GM18502 (cell line): ENCODE data around the gene UNC5A.

ENCODE experiments used
- ATAC-seq: cut with Tn5 transposase; IDR thresholded peaks from one replicate; pipeline ENCODE4 v1.9.1; 2021; ENCODE audit warnings: mild to moderate bottlenecking; ENCODE audit not compliant: unreplicated experiment, poor library complexity

Gene UNC5A

GRCh38 chr5:176810081-176810597, at the start of gene UNC5A:
Gene UNC5A, plus strand, starts transcription at chr5:176810559. Its CDS starts 192 bp downstream, at chr5:176810751.
- no peak for ATAC-seq

- no peak for ATAC-seq
These were observed 48.6 kb upstream of the UNC5A start for GRCh38 chr5:176761755-176762154.

GRCh38 chr5:176762489-176762888, 47.9 kb upstream of the UNC5A start:
- no peak for ATAC-seq

GRCh38 chr5:176765687-176766086, 44.7 kb upstream of the UNC5A start:
- no peak for ATAC-seq

GRCh38 chr5:176768174-176768970, 42.0 kb upstream of the UNC5A start:
- ATAC-seq, result no peak

GRCh38 chr5:176769911-176770310, 40.4 kb upstream of the UNC5A start:
- no peak for ATAC-seq

GRCh38 chr5:176770431-176770830, 39.9 kb upstream of the UNC5A start:
- ATAC-seq, result no peak

GRCh38 chr5:176771102-176771845, 39.1 kb upstream of the UNC5A start:
- ATAC-seq, result no peak

- ATAC-seq, result no peak
These were observed 37.8 kb upstream of the UNC5A start for GRCh38 chr5:176772271-176773210.

- no peak for ATAC-seq
These were observed 36.8 kb upstream of the UNC5A start for GRCh38 chr5:176773408-176774035.

- ATAC-seq, result no peak
These were observed 35.9 kb upstream of the UNC5A start for GRCh38 chr5:176774216-176775171.

GRCh38 chr5:176775409-176775808, 35.0 kb upstream of the UNC5A start:
- no peak for ATAC-seq

GRCh38 chr5:176776141-176776865, 34.1 kb upstream of the UNC5A start:
- no peak for ATAC-seq

GRCh38 chr5:176776916-176777315, 33.4 kb upstream of the UNC5A start:
- no peak for ATAC-seq

GRCh38 chr5:176778921-176779465, 31.4 kb upstream of the UNC5A start:
- no peak for ATAC-seq

- no peak for ATAC-seq
These were observed 30.8 kb upstream of the UNC5A start for GRCh38 chr5:176779537-176779936.

GRCh38 chr5:176780176-176781053, 29.9 kb upstream of the UNC5A start:
- no peak for ATAC-seq
